Bone marrow (tissue), 2 donors: ENCODE measurements around the gene MRPL34.

Source experiments
- DNase-seq, 2 donors: peaks; one replicate each; lab custom pipeline; 2025; lab: John Stamatoyannopoulos, UW

Gene MRPL34

DNA sequence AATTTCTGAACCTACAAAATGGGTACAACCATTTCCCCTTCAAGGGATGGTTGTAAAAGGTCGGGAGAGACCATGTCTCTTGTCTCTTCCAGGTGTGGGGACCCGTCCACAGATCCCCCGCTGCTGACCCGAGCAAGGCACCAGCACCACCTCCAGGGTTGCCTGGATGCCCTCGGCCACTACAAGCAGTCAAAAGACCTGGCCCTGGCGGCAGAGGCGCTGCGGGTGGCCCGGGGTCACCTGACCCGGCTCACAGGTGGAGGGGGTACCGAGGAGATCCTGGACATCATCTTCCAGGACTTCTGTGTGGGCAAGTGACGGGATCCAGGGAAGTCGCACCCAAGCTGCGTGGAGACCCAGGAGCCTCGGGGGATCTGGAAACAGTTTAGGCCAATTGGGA, 35.7 kb downstream of the MRPL34 start:
- DNase-seq, result no peak

DNA sequence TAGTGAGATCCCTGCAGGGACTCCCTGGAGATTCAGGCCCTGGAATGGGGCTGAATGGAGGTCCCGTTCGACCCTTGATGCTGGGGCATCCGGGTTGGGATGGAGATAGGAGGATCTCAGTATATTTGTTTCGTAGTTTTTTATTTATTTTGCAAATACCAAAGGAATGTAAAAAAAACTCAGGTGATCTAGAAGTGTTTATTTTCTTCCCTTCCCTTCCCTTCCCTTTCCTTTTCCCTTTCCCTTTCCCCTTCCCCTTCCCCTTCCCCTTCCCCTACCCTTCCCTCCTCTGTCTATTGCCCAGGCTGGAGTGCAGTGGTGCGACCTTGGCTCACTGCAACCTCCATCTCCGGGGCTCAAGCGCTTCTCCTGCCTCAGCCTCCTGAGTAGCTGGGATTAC, 36.2 kb downstream of the MRPL34 start:
- no peak for DNase-seq

DNA sequence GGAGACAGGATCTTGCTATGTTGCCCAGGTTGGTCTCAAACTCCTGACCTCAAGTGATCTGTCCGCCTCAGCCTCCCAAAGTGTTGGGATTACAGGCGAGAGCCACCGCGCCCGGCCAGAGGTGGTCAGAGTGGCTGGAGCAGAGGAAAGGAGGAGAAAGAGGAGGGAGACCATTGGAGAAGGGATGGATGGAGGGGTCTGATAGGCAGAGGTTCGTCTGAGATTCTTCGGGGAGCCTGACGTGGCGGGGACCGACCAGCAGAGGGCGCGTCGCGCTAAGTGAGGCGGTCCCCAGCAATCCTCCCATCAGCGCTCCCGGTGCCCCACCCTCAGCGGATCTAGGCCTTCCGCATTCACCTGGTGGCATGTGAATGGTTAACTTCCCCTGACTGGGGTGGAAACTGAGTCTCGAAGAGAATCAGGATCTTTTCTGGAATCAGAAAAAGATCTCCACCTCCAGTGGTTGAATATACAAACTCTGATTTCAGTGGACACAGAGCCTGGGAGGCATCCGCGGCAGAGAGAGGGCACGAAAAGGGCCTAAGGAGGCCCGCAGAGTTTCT, 40.5 kb downstream of the MRPL34 start:
- peak; percentile 24 to 67 for DNase-seq

DNA sequence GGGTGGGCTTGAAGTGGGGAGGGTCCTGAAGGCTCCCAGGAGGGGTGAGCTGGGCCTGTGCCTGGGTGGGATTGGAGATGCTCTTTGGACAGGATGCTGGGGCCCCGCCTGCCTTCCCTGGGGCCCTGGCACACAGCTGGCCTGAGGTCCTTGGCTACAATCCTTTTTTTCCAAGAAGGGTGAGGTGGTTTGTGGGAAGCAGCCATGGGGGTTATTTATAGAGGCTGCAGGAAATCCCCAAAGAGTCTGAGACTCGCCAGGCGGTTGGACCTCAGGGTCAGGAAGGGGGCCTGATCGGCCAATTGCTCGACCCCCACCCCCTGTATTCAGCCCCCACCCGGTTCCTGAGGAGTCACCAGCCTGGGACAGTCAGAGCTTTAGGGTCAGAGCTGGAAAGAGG, 41.7 kb downstream of the MRPL34 start:
- no peak for DNase-seq

DNA sequence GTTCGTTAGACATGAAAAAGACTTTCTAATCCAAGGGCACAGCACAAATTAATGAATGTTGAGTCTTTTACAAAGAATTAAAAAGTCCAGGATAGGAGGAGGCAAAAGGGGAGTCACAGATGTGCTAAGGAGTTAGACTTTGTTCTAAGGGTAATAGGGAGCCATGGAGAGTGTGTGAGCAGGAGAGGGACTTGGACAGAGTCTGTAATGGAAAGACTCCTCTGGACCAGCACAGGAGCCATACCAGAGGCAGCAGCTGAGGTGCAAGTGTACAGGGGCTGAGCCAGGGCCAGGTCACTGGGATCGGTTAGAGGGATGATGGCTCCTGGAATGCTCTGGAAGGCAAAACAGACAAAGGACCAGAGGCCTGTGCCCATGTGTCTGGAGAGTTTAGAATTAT, 42.2 kb downstream of the MRPL34 start:
- DNase-seq, result no peak

DNA sequence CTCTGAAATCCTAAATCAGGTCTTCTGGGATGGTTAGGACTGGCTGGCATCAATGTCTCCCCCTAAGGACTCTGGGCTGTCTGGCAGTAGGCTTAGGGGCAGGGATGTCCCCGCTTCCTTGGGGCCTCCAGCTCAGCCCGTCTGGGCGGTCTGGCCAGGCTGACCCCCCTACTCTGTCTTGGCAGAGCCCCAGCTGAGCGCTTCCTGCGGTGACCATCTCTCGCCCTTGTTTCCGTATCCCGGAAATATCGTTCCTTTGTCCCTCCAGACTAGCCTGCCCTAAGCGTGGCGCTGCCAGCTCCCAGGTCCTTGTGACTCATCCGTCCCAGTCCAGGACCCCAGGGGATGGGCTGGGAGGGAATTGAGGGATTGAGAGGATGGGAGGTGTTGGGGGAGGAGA, 43.0 kb downstream of the MRPL34 start:
- DNase-seq, result no peak

DNA sequence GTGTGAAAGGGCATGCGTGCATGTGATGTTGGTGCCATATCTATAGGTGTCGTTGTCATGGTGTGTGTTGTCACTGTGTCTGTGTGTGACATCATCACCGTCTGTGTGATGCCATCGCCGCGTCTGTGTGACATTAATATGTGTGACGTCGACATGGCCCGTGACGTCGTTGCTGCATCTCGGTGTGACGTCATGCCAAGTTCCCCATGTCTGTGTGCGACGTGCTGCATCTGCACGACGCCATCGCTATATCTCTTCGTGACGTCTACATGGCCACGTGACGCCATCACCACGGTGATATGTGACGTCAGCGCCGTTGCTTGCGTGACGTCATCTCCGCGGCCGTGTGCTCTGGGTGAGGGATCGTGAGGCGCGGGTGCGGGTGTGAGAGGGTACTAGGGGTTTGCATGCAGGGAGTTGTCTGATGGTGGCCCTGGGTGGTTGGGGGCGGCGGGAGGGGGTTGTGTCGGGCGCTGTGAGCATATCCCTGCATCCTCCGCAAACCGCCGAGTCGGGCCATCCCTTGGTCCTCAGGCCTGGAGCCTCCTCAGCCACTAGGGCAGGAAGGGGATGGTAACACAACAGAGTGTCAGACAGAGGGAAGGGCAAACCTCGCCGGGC, 46.3 kb downstream of the MRPL34 start:
- no peak for DNase-seq

DNA sequence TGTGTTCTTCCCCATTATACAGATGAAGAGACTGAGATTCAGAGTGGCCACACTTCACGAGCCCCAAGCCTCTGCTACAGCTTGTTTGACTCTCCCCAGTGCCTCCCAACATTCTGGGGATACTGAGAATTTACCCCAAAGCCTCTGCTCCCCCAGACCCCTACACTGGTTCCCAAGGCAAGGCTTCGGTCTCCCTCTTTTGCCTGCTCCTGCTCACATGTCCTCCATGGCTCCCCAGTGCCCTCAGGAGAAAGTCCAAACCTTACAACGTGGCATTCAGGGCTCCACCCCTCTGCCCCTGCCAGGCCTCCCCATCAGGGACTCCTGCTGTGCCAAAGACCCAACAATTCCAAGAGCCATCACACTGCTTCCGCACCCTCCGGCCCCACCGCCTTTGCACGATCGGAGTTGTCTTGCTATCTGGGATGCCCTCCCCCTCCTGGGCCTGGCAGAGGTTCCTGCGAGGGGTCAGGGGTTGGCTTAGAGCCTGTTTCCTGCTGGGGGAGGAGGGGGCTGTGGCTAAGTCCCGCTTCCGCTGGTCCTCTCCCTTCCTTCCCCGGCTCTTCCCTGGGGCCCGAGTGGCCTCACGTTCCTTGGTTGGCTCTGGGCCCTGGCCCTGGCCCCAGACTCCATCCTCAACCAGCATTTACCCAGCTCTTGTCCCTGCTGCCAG, 47.1 kb downstream of the MRPL34 start:
- no peak for DNase-seq

DNA sequence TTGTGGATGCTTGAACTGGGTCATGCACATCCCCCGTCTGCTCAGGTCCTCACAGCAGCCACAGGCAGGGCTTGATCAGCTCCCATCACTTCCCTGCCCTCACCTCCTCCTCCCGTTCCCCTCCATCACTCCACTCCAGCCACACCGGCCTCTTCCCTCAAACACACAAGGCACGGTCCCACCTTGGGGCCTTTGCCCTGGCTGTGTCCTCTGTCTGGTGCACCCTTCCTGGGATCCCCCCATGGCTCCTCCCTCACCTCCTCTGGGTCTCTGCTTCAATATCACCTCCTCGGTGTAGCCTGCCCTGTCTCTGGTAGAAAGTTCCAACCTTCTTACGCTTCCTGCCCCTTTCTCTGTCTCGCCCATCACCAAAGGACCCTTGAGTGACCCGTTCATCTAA, 47.7 kb downstream of the MRPL34 start:
- no peak for DNase-seq
